ENCODE data around the gene CENPF.

DNA sequence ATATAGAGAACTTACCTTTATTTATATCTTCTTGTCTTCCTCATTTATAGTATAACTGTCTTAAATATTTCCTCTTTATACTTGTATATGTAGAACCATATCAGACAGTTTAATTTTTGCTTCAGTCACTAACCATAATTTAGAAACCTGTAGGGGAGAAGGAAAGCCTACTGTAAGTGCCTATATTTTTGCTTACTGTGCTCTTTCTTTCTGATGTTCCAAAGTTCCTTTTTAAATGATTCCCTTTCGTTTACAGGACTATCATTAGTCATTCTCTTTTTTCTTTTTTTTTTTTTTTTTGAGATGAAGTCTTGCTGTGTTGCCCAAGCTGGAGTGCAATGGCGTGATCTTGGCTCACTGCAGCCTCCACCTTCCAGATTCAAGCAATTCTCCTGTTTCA lies 109.7 kb downstream of the CENPF start:
- no peak for TF ChIP-seq POLR2AphosphoS5 (IDR thresholded peaks at IDR 0.05)
- no peak for TF ChIP-seq POLR2A (IDR thresholded peaks at IDR 0.05)

Measured in prostate gland (tissue), 1 donor.